ENCODE results near the gene PGRMC2. TPM values are rescaled to one million over a fixed set of nuclear protein-coding genes. Genes with fewer than 3 reads are reported as not detected.

Gene PGRMC2
- polyA plus RNA-seq, 2 of the 4 experiments (the other 2 are of a cell fraction) = 48.1 to 124 TPM

DNA sequence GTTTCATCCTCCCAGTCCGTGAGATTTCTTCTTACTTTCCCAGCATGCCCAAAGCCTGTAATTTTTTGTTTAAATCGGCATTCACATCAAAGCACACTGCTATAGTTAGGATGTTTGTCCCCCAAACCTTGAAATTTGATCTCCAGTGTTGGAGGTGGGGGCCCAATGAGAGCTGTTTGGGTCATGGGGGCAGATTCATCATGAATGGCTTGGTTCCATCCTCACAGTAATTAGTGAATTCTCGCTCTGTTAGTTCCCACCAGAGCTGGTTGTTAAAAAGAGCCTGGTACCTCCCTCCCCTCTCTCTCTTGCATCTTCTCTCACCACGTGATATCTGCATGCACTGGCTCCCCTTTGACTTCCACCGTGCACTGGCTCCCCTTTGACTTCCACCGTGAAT, 40.5 kb upstream of the PGRMC2 start:
- Histone ChIP-seq H3K4me2 (no peak overlapping the region), H3K9me3 (no peaks in the 10 kb centered on the region), H3K4me1 (peaks cover 8% of the 10 kb centered on the region), H3K4me3 (no peak overlapping the region), H3K27ac (no peak overlapping the region; a peak in 1 of 6 replicates)
- ATAC-seq (no peak), FAIRE-seq (no peak), DNase-seq (ENCODE audit: low read depth in 1 of 2, low spot score in 1 of 2) (no peak)
- WGBS (ENCODE audit: missing lambda C conversion rate) = 82% methylated on average over 6 of the region's 6 CpGs
- ChIA-PET CTCF (no interaction called here), POLR2A (no interaction called here)
- TF ChIP-seq MAFK (IDR thresholded peaks at IDR 0.05; ENCODE audit: partially characterized antibody) = no peak
- TF ChIP-seq RAD21 (conservative IDR thresholded peaks at IDR 0.05 in 1 of 2, IDR thresholded peaks at IDR 0.05 in 1 of 2) = no peak
- TF ChIP-seq POLR2AphosphoS2 (conservative IDR thresholded peaks at IDR 0.05; ENCODE audit: low read length) = no peak
- TF ChIP-seq ESRRA (IDR thresholded peaks at IDR 0.05; ENCODE audit: borderline replicate concordance, low read length) = no peak
- TF ChIP-seq, protein P1, sequence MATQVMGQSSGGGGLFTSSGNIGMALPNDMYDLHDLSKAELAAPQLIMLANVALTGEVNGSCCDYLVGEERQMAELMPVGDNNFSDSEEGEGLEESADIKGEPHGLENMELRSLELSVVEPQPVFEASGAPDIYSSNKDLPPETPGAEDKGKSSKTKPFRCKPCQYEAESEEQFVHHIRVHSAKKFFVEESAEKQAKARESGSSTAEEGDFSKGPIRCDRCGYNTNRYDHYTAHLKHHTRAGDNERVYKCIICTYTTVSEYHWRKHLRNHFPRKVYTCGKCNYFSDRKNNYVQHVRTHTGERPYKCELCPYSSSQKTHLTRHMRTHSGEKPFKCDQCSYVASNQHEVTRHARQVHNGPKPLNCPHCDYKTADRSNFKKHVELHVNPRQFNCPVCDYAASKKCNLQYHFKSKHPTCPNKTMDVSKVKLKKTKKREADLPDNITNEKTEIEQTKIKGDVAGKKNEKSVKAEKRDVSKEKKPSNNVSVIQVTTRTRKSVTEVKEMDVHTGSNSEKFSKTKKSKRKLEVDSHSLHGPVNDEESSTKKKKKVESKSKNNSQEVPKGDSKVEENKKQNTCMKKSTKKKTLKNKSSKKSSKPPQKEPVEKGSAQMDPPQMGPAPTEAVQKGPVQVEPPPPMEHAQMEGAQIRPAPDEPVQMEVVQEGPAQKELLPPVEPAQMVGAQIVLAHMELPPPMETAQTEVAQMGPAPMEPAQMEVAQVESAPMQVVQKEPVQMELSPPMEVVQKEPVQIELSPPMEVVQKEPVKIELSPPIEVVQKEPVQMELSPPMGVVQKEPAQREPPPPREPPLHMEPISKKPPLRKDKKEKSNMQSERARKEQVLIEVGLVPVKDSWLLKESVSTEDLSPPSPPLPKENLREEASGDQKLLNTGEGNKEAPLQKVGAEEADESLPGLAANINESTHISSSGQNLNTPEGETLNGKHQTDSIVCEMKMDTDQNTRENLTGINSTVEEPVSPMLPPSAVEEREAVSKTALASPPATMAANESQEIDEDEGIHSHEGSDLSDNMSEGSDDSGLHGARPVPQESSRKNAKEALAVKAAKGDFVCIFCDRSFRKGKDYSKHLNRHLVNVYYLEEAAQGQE (IDR thresholded peaks at IDR 0.05) = no peak

DNA sequence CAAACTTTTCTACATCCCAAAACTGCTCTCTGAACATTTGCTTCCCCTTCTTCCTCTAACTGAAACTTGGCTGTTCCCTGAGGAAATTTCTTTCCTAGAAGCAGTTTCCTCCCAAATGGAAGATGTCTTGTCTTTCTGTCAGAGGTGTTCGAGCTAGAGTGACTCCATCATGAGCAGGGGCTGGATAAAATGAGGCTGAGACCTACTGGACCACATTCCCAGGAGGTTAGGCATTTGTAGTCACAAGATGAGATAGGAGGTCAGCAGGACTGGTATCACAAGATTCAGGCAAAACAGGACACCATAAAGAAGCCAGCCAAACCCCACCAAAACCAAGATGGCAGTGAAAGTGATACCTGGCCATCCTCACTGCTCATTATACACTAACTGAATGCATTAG, 35.8 kb upstream of the PGRMC2 start:
- 45% methylated on average over 1 of the region's 1 CpG for WGBS (ENCODE audit: missing lambda C conversion rate)
- Histone ChIP-seq H3K27ac (peak overlapping the region; percentile 88 to 92), H3K9me3 (no peaks in the 10 kb centered on the region), H3K4me2 (peak overlapping the region; percentile 62), H3K4me3 (no peak overlapping the region), H3K4me1 (peaks cover 36% of the 10 kb centered on the region)
- TF ChIP-seq KDM5A (IDR thresholded peaks at IDR 0.05) (no peak), MAFK (IDR thresholded peaks at IDR 0.05; ENCODE audit: partially characterized antibody) (no peak), RCOR1 (IDR thresholded peaks at IDR 0.05; ENCODE audit: low read depth, low read length) (no peak), HOXB5 (CRISPR knock-in tag; IDR thresholded peaks at IDR 0.05) (no peak; the same call in 1 of the 2 replicates), PHF8 (IDR thresholded peaks at IDR 0.05; ENCODE audit: borderline replicate concordance, low read depth) (no peak), HOXB13 (CRISPR knock-in tag; IDR thresholded peaks at IDR 0.05; ENCODE audit: low read depth) (peak; percentile 31; the same call in 1 of the 2 replicates), EHF (CRISPR knock-in tag; IDR thresholded peaks at IDR 0.05) (no peak), FOXS1 (CRISPR knock-in tag; IDR thresholded peaks at IDR 0.05) (no peak), MYC (IDR thresholded peaks at IDR 0.05; ENCODE audit: borderline replicate concordance, low read length) (no peak)
- TF ChIP-seq, protein P2, sequence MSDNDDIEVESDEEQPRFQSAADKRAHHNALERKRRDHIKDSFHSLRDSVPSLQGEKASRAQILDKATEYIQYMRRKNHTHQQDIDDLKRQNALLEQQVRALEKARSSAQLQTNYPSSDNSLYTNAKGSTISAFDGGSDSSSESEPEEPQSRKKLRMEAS (IDR thresholded peaks at IDR 0.05) = 0 out of 2 replicates have a peak, but pooled peaks have one; percentile 2
- TF ChIP-seq, protein P3, sequence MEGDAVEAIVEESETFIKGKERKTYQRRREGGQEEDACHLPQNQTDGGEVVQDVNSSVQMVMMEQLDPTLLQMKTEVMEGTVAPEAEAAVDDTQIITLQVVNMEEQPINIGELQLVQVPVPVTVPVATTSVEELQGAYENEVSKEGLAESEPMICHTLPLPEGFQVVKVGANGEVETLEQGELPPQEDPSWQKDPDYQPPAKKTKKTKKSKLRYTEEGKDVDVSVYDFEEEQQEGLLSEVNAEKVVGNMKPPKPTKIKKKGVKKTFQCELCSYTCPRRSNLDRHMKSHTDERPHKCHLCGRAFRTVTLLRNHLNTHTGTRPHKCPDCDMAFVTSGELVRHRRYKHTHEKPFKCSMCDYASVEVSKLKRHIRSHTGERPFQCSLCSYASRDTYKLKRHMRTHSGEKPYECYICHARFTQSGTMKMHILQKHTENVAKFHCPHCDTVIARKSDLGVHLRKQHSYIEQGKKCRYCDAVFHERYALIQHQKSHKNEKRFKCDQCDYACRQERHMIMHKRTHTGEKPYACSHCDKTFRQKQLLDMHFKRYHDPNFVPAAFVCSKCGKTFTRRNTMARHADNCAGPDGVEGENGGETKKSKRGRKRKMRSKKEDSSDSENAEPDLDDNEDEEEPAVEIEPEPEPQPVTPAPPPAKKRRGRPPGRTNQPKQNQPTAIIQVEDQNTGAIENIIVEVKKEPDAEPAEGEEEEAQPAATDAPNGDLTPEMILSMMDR (IDR thresholded peaks at IDR 0.05) = no peak
- ATAC-seq (no peak), FAIRE-seq (no peak), DNase-seq (ENCODE audit: low read depth in 1 of 2, low spot score in 1 of 2) (no peak)
- ChIA-PET POLR2A (interaction anchor here (2.2 to 3.2 kb wide), 4 partner anchors 26 to 36 kb away, joined by 13 to 18 read pairs (median 16); partner anchors contain the start of gene PGRMC2), CTCF (interaction anchor here (1.4 kb wide), 1 partner anchor 104 kb away, joined by 4 read pairs; no protein-coding TSS in a partner anchor)

DNA sequence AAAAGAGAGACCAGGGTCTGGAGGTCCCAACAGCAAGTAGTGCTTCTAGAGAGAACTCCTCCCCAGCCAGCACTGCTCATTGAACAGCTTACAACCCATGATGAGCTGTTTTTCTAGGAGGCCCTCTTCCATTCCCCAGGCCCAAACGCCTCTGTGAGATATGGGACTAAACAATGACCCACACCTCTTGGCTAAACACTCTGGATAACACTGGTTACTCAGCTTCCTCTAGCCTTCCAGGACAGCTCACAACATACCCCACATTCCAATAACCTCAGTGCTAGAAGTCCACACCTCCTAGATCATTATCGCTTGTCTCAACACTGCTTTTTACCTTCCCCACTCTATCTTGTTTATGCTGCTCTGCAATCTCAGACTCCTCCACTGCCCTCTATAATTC, 35.4 kb upstream of the PGRMC2 start:
- no peaks in the 10 kb centered on the region for H3K9me3 ChIP-seq
- peak overlapping the region; percentile 88 to 92 for H3K27ac ChIP-seq
- 10% methylated on average over 2 of the region's 2 CpGs for WGBS (ENCODE audit: missing lambda C conversion rate)
- POLR2A ChIA-PET = interaction anchor here (0.8 to 3.2 kb wide), 7 partner anchors 11 to 62 kb away, joined by 3 to 18 read pairs (median 13); partner anchors contain the start of gene PGRMC2
- no peak overlapping the region for H3K4me3 ChIP-seq
- H3K4me2 ChIP-seq = peak overlapping the region; percentile 62
- peak; percentile 89 to 94 for ATAC-seq
- 0 out of 2 replicates have a peak, but pooled peaks have one; percentile 12 for TF ChIP-seq FOSL2 (IDR thresholded peaks at IDR 0.05)
- TF ChIP-seq FOSL2 (CRISPR knock-in tag; IDR thresholded peaks at IDR 0.05) = no peak
- peak; percentile 93 for TF ChIP-seq GATA3 (IDR thresholded peaks at IDR 0.05; ENCODE audit: borderline replicate concordance)
- 0 out of 5 replicates have a peak, but pooled peaks of 1 of the 2 experiments have one; percentile 11 for TF ChIP-seq JUN (IDR thresholded peaks at IDR 0.05)
- TF ChIP-seq, protein P1 (IDR thresholded peaks at IDR 0.05) = no peak
- TF ChIP-seq, protein P2 (IDR thresholded peaks at IDR 0.05) = 0 out of 2 replicates have a peak, but pooled peaks have one; percentile 13
- TF ChIP-seq EHMT2 (IDR thresholded peaks at IDR 0.05; ENCODE audit: low read depth) = no peak
- no peak for FAIRE-seq
- DNase-seq (ENCODE audit: low read depth in 1 of 2, low spot score in 1 of 2) = peak; percentile 4 to 75
- CTCF ChIA-PET = interaction anchor here (1.1 to 2.7 kb wide), 3 partner anchors 17 to 252 kb away, joined by 4 to 8 read pairs (median 4); no protein-coding TSS in a partner anchor
- peaks cover 36% of the 10 kb centered on the region for H3K4me1 ChIP-seq
